UCSD-AML1 (cell line): ENCODE measurements around the gene KLHL35.
"Not testable (repeated sequence)": the region's sequence is repeated elsewhere in the genome, so short reads cannot be mapped to it uniquely, and the experiment has no call there.

Experiments
- DNase-seq: peaks from one replicate; lab custom pipeline; 2025; ENCODE audit not compliant: unreplicated experiment; lab: John Stamatoyannopoulos, UW

Gene KLHL35

GRCh38 chr11:75426720-75427086 lies 6.3 kb downstream of the KLHL35 start:
- no peak for DNase-seq

GRCh38 chr11:75425422-75425821 lies 7.6 kb downstream of the KLHL35 start:
- DNase-seq, result no peak

GRCh38 chr11:75424396-75424795 lies 8.6 kb downstream of the KLHL35 start:
- no peak for DNase-seq

- DNase-seq, result no peak
Observed at GRCh38 chr11:75423721-75424120, 9.3 kb downstream of the KLHL35 start.

GRCh38 chr11:75422248-75423231 lies 10.5 kb downstream of the KLHL35 start:
- DNase-seq, result no peak

GRCh38 chr11:75421902-75422247 lies 11.1 kb downstream of the KLHL35 start:
- no peak for DNase-seq

- DNase-seq, result no peak
Observed at GRCh38 chr11:75421035-75421602, 11.9 kb downstream of the KLHL35 start.

GRCh38 chr11:75420224-75421034 lies 12.6 kb downstream of the KLHL35 start:
- DNase-seq, result no peak

- DNase-seq, result no peak
Observed at GRCh38 chr11:75413864-75414263, 19.1 kb downstream of the KLHL35 start.

- DNase-seq, result not testable (repeated sequence)
Observed at GRCh38 chr11:75413146-75413545, 19.9 kb downstream of the KLHL35 start.

- not testable (repeated sequence) for DNase-seq
Observed at GRCh38 chr11:75409971-75410370, 23.0 kb downstream of the KLHL35 start.

GRCh38 chr11:75408957-75409219 lies 24.1 kb downstream of the KLHL35 start:
- DNase-seq, result no peak

- DNase-seq, result no peak
Observed at GRCh38 chr11:75406338-75406777, 26.6 kb downstream of the KLHL35 start.

GRCh38 chr11:75403983-75404658 lies 28.9 kb downstream of the KLHL35 start:
- no peak for DNase-seq

- DNase-seq, result no peak
Observed at GRCh38 chr11:75403037-75403436, 30.0 kb downstream of the KLHL35 start.

GRCh38 chr11:75402002-75402773 lies 30.8 kb downstream of the KLHL35 start:
- DNase-seq, result no peak

- no peak for DNase-seq
Observed at GRCh38 chr11:75400146-75400865, 32.7 kb downstream of the KLHL35 start.

- peak; percentile 90 for DNase-seq
Observed at GRCh38 chr11:75399344-75400145, 33.5 kb downstream of the KLHL35 start, which contains the start of gene RPS3. TSS of gene RPS3 (plus strand) at chr11:75399518. CDS start at chr11:75399548, 30 bp downstream.

GRCh38 chr11:75398906-75399305 lies 34.1 kb downstream of the KLHL35 start:
- no peak for DNase-seq
